K562 (cell line): ENCODE data around the gene TRIM10. TPM values are rescaled to one million over a fixed set of nuclear protein-coding genes. Genes with fewer than 3 reads are reported as not detected.

Experiments used
- ATAC-seq: fragments of 200-7000 bp; cut with Tn5 transposase; 3 replicates; pipeline ENCODE4 v1.9.1; 2020; ENCODE audit warnings: moderate library complexity
- BruUV-seq: library from RNA; stranded (reverse); fragments of 400-500 nt; replicated peaks from 2 replicates; lab custom pipeline; 2021; lab: Mats Ljungman, UMichigan
- CTCF ChIA-PET: fragments of 300-600 bp; formaldehyde crosslinking; extraction: SDS; loops from one replicate; lab custom pipeline; 2021; ENCODE audit warnings: low intra/inter-chr PET ratio; lab: Yijun Ruan, JAX
- POLR2A ChIA-PET: fragments of 300-600, 350-650 bp; sonication (Branson Sonifier 250); formaldehyde crosslinking; extraction: SDS; loops from one replicate; lab custom pipeline; 2021; ENCODE audit warnings: antibody characterized with exemption, inconsistent platforms; lab: Yijun Ruan, JAX
- DNase-seq, 4 experiments: peaks; one replicate each; pipeline versions ENCODE4 v3.0.0 to v3.0.0-alpha.2; 2011 to 2018; ENCODE audit warnings: low spot score in 3 of 4, mixed read lengths in 3 of 4; ENCODE audit errors: extremely low read depth in 1 of 4
- FAIRE-seq: peaks from 2 replicates; lab custom pipeline; 2011; peaks lifted over from hg19 to GRCh38; lab: Jason Lieb, UNC
- H2AFZ ChIP-seq: 2 replicates; pipeline ENCODE4 v1.6.0; 2011; ENCODE audit warnings: low read depth, low read length, control low read depth, inconsistent platforms
- H3K27ac ChIP-seq: fragments of 200-600 bp; 3 replicates; pipeline ENCODE4 v1.8.0; 2011; ENCODE audit warnings: low read depth, mild to moderate bottlenecking, control low read depth, inconsistent platforms, low read length, moderate library complexity, mixed read lengths; ENCODE audit errors: extremely low read depth
- H3K27me3 ChIP-seq, 2 experiments: fragments of 300-600 bp in 1 of 2; 2 replicates in 1 of 2; 3 replicates in 1 of 2; pipeline versions ENCODE4 v1.6.0 to v1.8.0; 2011; ENCODE audit warnings: inconsistent platforms in 2 of 2, low read length in 2 of 2, mild to moderate bottlenecking in 1 of 2, mixed read lengths in 1 of 2, moderate library complexity in 1 of 2; ENCODE audit not compliant: control insufficient read depth in 2 of 2, insufficient read depth in 2 of 2
- H3K36me3 ChIP-seq: fragments of 300-600 bp; 3 replicates; pipeline ENCODE4 v1.8.0; 2011; ENCODE audit warnings: mild to moderate bottlenecking, low read length, inconsistent platforms; ENCODE audit not compliant: control insufficient read depth, insufficient read depth
- H3K4me1 ChIP-seq, 2 experiments: fragments of 200-600 bp in 1 of 2; replicated peaks in 1 of 2; 2 replicates in 1 of 2; 3 replicates in 1 of 2; pipeline versions ENCODE4 v1.5.1 to v1.8.0; 2011; ENCODE audit warnings: inconsistent platforms in 2 of 2, low read length in 2 of 2, mild to moderate bottlenecking in 1 of 2, mixed read lengths in 1 of 2, moderate library complexity in 1 of 2; ENCODE audit not compliant: control insufficient read depth in 2 of 2, insufficient read depth in 2 of 2
- H3K4me2 ChIP-seq: 2 replicates; pipeline ENCODE4 v1.6.1; 2011; ENCODE audit warnings: low read length, control low read depth, inconsistent platforms, mixed read lengths; ENCODE audit not compliant: insufficient read depth
- H3K4me3 ChIP-seq: fragments of 200-600 bp; sonication (generic), shearing (Covaris generic); 2 replicates; pipeline ENCODE4 v1.5.1; 2016; ENCODE audit warnings: control low read depth, inconsistent platforms
- H3K79me2 ChIP-seq: fragments of 200-600 bp; 3 replicates; pipeline ENCODE4 v1.8.0; 2011; ENCODE audit warnings: low read length, inconsistent platforms; ENCODE audit not compliant: control insufficient read depth, insufficient read depth
- H3K9ac ChIP-seq, 2 experiments: 2 replicates each; pipeline versions ENCODE4 v1.6.0 to v1.6.1; 2011; ENCODE audit warnings: low read depth in 2 of 2, low read length in 2 of 2, control low read depth in 1 of 2, inconsistent platforms in 1 of 2, mild to moderate bottlenecking in 1 of 2, mixed read lengths in 1 of 2; ENCODE audit not compliant: insufficient read depth in 1 of 2
- H3K9me1 ChIP-seq: one replicate; pipeline ENCODE4 v1.6.0; 2011; ENCODE audit warnings: inconsistent platforms, mild to moderate bottlenecking, low read length, moderate library complexity; ENCODE audit not compliant: control insufficient read depth, insufficient read depth
- H3K9me3 ChIP-seq: replicated peaks from 2 replicates; pipeline ENCODE4 v1.5.1; 2011; ENCODE audit warnings: low read depth, low read length, inconsistent platforms; ENCODE audit not compliant: control insufficient read depth, insufficient read depth
- H4K20me1 ChIP-seq: replicated peaks from 2 replicates; pipeline ENCODE4 v1.6.1; 2011; ENCODE audit warnings: low read length, inconsistent platforms, mixed read lengths; ENCODE audit not compliant: control insufficient read depth, insufficient read depth
- ETV6 ChIP-seq, 3 experiments: fragments of 150-350 bp in 1 of 3; sonication (generic) in 1 of 3; formaldehyde crosslinking in 1 of 3; IDR thresholded peaks; 2 replicates each; pipeline versions ENCODE4 v1.6.1 to v1.8.0; 2014 to 2022; ENCODE audit warnings: borderline replicate concordance in 2 of 3, low read depth in 2 of 3, antibody characterized with exemption in 1 of 3, low read length in 1 of 3, mild to moderate bottlenecking in 1 of 3, missing genetic modification reagents in 1 of 3
- KLF16 ChIP-seq: IDR thresholded peaks from 2 replicates; pipeline ENCODE4 v1.6.1; 2016; ENCODE audit warnings: antibody characterized with exemption
- MTA2 ChIP-seq: fragments of 450-650 bp; IDR thresholded peaks from 2 replicates; pipeline ENCODE4 v1.6.1; 2016; ENCODE audit warnings: low read depth
- RBM17 ChIP-seq: fragments of 200-400 bp; formaldehyde crosslinking; IDR thresholded peaks from 2 replicates; pipeline ENCODE4 v1.6.1; 2017; ENCODE audit warnings: low read depth, mild to moderate bottlenecking, low read length, borderline replicate concordance
- ZKSCAN1 ChIP-seq: fragments of 150-350 bp; IDR thresholded peaks from 2 replicates; pipeline ENCODE4 v1.6.1; 2016; ENCODE audit warnings: low read depth, low read length
- WGBS: fragments of 100-300 bp; shearing (Covaris generic); methylation state at CpG from one replicate; pipeline ENCODE4 v1.1.6; 2016; ENCODE audit warnings: low coverage, mixed read lengths; ENCODE audit not compliant: insufficient coverage; ENCODE audit errors: missing lambda C conversion rate; 5-methylcytosine and 5-hydroxymethylcytosine counted together
- in situ Hi-C: fragments of 300-500 bp; cut with MboI; formaldehyde crosslinking; loops from 4 replicates; pipeline ENCODE4 v1.15.0; 2018; ENCODE audit warnings: inconsistent platforms, mixed read lengths
- intact Hi-C: fragments of 100-400 bp; cut with micrococcal nuclease; formaldehyde crosslinking; loops from 2 replicates; pipeline ENCODE4 v1.14.2; 2022
- polyA plus RNA-seq, 8 experiments: library from polyadenylated mRNA; depleted of rRNA in 4 of 8; stranded (reverse) in 5 of 8; unstranded in 3 of 8; fragments of >200 nt; fragmentation: Nextera tagmentation in 2 of 8; fragmentation: Illumina TruSeq in 1 of 8; extraction: Ambion mirVana in 2 of 8; extraction: Trizol in 1 of 8; gene quantifications; 2 replicates each; pipeline versions ENCODE4 v1.2.1 to v1.2.3, GENCODE V29; 2011 to 2014; ENCODE audit warnings: inconsistent platforms in 1 of 8, missing spikeins in 1 of 8
- total RNA-seq, 7 experiments: library from RNA; depleted of rRNA in 6 of 7; stranded (reverse); fragments of >200 nt in 6 of 7; fragmentation: Illumina TruSeq in 2 of 7; extraction: Trizol in 2 of 7; gene quantifications; 2 replicates each; pipeline versions ENCODE4 v1.2.1 to v1.2.3, GENCODE V29; 2011 to 2021; ENCODE audit warnings: low replicate concordance in 1 of 7

TRIM10 gene
- total and polyA plus RNA-seq, 9 of the 15 experiments (the other 6 are each of a cell fraction or from before 2014, with no cell fraction given) = 0.15 to 0.90 (median 0.36) TPM

DNA sequence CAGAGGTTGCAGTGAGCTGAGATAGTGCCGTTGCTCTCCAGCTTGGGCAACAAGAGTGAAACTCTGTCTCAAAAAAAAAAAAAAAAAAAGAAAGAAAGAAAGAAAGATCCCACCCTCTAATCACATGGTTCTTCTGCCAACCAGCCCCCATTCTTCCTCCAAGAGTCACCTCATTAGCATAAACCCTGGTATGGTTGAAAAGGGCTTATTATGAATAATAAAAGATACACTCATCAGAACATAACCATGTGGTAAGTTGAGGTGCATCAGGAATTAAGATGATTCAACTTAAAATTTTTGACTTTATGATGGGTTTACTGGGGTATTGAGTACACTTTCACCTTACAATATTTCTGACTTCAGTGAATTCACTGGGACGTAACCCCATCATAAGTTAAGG is 25.9 kb downstream of the TRIM10 start:
- ChIA-PET POLR2A (interaction anchor here (2.3 kb wide), 1 partner anchor 9 kb away, joined by 6 read pairs; no protein-coding TSS in a partner anchor), CTCF (no interaction called here)
- H3K9ac ChIP-seq = no peak overlapping the region
- H3K9me1 ChIP-seq = no peaks in the 10 kb centered on the region
- H2AFZ ChIP-seq = no peak overlapping the region
- H3K9me3 ChIP-seq = no peaks in the 10 kb centered on the region
- no peak overlapping the region for H3K27ac ChIP-seq
- no peak overlapping the region for H3K4me2 ChIP-seq
- DNase-seq (no peak), FAIRE-seq (no peak), ATAC-seq (no peak)
- intact Hi-C loops (no loop called here), in situ Hi-C loops (no loop called here)
- no peaks in the 10 kb centered on the region for H3K36me3 ChIP-seq
- H3K79me2 ChIP-seq = no peaks in the 10 kb centered on the region
- peaks cover 2 to 14% of the 10 kb centered on the region in 2 experiments; a peak in 3 of 5 replicates for H3K27me3 ChIP-seq
- TF ChIP-seq KLF16 (no peak), ZKSCAN1 (no peak), MTA2 (no peak), RBM17 (no peak), ETV6 (IDR thresholded peaks at IDR 0.05; ENCODE audit: borderline replicate concordance in 1 of 2, low read depth in 2 of 2, low read length in 1 of 2) (no peak), ETV6 (CRISPR knock-in tag; IDR thresholded peaks at IDR 0.05; ENCODE audit: borderline replicate concordance) (no peak)
- H3K4me1 ChIP-seq = peaks cover 0 to 4% of the 10 kb centered on the region in 2 experiments; a peak in 3 of 5 replicates
- 2% methylated on average over 2 of the region's 2 CpGs for WGBS
- no peaks in the 10 kb centered on the region for H4K20me1 ChIP-seq
- no peak overlapping the region for H3K4me3 ChIP-seq
- BruUV-seq = no TSS peak
